ENCODE results near the gene TMCC1. TPM values are rescaled to one million over a fixed set of nuclear protein-coding genes. Genes with fewer than 3 reads are reported as not detected.
"Not testable (repeated sequence)": the region's sequence is repeated elsewhere in the genome, so short reads cannot be mapped to it uniquely, and the experiment has no call there.

TMCC1 gene
- polyA plus RNA-seq, 3 donors = 22.8 to 24.6 (median 23.5) TPM

DNA sequence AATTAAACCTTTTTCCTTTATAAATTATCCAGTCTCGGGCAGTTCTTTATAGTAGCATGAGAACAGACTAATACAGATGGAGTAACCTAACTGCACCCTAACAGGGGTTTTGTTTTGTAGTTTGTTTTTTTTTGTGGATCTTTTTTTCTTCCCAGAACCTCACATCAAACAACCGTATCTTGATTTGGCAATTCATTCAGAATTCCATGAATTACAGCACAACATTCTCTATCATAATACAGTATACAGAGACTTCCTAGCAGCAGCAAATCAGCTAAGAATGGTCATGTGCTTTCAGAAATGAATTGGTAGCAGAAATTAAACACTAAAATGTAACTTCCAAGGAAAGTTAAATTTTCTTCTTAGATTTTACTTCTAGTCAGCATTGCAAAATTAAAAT lies 114.6 kb downstream of the TMCC1 start:
- no peak for DNase-seq (ENCODE audit: low read depth in 3 of 3, low spot score in 2 of 3)

DNA sequence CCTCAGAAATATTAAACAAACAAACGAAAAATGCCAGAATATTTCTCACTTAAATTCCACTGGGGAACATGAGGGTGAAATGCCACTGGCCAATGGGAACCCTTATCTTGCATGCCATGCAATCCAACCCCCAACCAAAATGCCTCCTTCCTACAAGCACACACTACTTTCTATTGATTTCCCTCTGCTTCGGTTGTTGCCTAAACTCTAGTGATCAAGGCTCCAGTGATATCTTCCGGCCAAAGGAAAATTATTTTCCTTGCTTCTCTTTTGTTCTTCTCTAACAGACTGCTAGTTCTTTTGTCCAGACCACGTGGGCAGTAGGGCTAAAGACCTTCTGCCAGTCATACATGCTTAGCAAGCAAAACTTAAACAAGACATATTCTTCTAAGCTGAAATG lies 115.7 kb downstream of the TMCC1 start:
- no peak for DNase-seq (ENCODE audit: low read depth in 3 of 3, low spot score in 2 of 3)

DNA sequence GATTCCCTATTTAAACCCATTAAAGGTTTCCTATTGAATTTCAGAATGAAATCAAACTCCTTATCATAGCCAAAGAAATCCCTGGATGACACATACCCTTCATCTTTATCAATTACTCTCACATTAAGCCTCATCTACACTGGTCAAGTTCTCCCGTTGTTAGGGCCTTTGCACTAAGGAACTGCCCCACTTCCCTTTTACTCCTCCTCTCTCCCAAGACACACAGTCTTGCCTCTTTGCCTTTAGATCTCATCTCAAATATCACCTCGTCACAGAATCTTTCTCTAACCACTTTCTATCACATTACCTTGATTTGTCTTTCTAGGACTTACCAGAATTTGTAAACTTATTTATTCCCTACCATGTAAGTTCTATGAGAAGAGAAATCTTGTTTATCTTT lies 117.6 kb downstream of the TMCC1 start:
- no peak for DNase-seq (ENCODE audit: low read depth in 3 of 3, low spot score in 2 of 3)

DNA sequence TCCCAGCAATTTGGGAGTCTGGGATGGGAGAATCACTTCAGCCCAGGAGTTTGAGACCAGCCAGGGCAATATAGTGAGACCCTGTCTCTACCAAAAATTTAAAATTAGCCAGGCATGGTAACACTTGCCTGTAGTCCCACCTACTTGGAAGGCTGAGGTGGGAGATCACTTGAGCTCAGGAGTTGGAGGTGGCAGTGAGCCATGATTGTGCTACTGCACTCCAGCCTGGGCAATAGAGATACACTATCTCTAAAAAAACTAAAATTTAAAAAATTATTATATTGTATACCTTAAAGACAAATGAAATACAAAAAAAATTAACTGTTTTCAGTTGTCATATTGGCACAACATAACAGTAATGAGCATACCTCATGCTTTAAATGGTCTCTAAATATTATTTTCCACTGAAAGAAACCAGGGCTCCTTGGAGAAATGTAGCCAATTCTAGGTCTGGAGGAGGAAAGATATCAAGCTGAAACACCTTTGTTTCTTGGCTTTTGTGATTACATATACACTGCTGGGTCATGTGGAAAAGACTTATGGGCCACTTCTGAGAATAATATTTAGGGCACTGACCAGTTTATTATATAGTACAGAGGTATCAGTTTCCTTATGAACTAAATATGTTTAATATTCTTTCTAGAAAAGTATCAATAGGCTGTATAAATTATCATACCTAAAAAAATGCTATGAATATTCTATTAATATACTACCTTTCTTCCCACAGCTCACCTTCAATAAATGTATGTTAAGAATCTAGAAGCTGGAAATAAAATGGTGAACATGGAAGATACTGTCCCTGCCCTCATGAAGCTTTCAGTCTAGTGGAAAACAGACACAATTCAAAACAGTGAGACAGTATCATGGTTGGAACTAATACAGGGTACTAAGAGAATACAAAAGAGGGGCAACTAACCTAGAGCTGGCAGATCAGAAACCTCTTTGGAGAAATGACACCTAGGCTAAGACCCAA lies 119.5 kb downstream of the TMCC1 start:
- no peak for DNase-seq (ENCODE audit: low read depth in 3 of 3, low spot score in 2 of 3)

DNA sequence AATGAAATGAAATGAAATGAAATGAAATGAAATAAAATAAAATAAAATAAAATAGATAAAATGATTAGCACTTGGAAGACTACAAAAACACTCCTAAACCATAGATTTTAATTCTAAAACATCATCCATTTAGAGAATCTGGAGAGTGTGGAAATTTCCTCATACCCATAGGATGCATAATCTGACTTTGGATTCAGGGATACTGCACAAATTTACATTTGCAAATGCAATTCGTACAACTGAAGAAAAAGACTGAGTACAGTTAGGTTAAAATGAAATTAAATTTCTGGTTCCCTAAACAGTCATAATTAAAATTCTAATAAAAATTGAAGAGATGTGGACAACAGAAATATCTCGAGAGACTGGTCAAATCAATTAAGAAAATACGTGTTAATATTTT lies 122.9 kb downstream of the TMCC1 start:
- DNase-seq (ENCODE audit: low read depth in 3 of 3, low spot score in 2 of 3) = no peak

DNA sequence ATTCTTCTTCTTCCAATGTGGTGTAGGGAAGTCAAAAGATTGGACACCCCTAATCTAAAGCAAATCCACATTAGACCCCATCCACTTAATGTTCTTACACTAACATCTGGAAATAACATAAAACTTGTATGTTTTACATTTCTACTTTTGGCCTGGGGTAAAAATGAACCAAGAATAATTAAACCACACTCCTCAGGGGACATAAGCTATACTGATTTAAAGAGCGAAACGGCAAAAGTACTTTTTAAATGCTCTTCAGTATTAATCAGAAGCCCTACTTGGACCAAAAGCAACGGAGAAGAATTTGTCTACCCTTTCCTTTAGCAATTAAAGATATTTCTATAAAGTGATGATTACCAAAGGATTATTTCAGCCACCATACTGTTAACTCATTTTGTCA lies 123.9 kb downstream of the TMCC1 start:
- DNase-seq (ENCODE audit: low read depth in 3 of 3, low spot score in 2 of 3) = no peak

DNA sequence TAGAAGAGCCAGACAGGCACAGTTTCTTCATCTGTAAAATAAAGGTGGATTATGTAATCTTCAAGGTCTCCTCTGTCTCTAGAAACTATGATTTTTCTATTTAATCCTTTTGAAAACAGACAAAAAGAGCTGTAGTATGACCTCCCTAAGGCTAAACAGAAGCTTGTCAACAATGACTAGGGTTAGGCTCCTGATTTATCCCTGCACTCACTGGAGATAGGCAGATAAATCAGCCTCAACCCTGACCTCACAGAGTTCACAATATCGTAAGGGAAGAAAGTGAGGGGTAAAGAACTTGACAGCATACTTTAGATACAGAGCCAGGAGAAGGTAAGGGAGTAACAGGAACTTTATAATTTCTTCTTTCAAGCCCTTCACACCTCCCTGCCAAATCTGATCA lies 124.8 kb downstream of the TMCC1 start:
- no peak for DNase-seq (ENCODE audit: low read depth in 3 of 3, low spot score in 2 of 3)

DNA sequence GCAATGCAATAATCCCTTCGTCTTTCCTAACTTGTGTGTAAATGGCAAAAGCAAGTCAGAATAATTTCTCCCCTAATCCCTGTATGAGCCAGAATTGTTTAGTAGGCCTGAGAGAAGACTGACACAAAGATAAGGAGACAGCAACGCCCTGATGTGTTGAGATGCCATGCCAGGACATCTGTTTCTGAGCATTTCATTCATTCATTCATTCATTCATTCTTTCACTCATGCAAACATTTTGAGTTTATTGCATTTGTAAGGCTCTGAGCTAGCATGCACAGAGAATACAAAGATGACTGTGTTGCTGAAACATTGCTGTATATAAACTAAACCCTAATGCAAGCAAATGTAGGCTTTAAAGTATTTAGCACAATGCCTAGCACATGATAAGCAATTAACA lies 127.4 kb downstream of the TMCC1 start:
- no peak for DNase-seq (ENCODE audit: low read depth in 3 of 3, low spot score in 2 of 3)

DNA sequence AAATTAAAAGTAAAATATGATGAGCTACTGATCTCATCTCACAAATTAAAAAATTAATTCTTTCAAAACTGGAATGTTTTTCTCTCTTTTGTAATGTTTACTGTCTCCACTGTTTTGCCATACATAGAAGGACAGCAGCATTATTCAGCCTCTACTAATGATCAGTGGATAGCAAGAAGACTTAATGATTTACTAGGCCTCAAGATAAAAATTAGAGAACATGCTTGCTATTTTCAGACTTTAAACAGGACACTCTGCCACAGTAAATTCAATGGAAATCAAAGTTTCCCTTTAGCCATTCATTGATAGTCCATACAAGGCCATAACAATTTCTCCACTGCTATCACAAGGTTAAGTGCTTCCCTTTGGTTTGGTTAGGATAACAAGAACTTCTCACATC lies 129.4 kb downstream of the TMCC1 start:
- no peak for DNase-seq (ENCODE audit: low read depth in 3 of 3, low spot score in 2 of 3)

DNA sequence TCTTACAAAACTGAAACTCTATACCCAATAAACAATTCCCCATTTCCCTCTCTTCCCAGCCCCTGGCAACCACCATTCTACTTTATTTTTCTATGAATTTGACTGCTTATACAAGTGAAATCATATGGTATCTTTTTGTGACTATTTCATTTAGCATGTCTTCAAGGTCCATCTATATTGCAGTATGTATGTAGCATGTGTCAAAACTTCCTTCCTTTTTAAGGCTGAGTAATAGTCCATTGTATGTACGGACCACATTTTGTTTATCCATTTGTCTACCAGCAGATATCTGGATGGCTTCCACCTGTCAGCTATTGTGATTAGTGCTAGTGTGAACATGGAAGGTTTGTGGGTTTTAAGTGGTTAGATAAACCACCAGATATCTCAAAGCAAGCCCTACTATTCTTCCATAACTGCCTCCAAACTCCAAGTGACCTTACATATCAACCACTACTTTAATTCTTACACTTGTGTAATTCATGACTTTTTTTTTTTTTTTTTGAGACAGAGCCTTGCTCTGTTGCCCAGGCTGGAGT lies 134.7 kb downstream of the TMCC1 start:
- DNase-seq (ENCODE audit: low read depth in 3 of 3, low spot score in 2 of 3) = no peak

DNA sequence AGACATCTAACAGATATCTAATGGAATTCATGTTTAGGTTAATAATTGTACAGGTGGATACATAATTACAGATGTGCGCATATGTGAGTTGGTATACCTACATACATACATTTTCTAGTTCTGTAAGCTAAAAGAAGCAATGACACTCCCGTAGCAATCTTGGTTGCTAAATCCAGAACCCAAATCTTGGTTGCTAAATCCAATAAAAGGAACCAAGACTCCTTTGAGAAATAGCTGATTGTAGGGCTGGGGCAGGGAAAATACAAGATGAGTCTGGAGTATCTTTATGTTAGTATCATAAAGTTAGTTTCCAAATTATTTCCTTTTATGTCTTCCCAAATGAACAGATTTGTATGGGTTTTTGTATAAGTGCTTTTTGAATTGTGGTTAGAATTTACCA lies 135.2 kb downstream of the TMCC1 start:
- DNase-seq (ENCODE audit: low read depth in 3 of 3, low spot score in 2 of 3) = no peak

DNA sequence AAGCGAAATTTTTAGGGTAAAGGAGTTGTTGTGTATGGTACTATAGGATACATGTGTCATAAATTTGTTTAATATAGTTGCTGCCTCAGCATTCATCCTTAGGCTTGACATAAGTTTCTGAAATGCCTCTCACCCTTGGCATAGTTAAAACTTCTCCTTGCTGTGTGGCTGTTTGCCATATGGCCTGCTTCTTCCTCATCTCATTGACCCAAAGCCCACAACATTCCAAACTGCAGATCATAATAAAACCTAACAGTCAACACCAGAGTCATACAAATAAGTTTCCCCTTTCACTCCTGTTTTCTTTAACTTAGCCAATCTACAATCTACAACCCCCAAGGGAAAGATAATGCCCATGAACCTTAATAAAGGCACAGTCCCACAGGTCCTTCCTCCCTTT lies 136.6 kb downstream of the TMCC1 start:
- DNase-seq (ENCODE audit: low read depth in 3 of 3, low spot score in 2 of 3) = no peak

DNA sequence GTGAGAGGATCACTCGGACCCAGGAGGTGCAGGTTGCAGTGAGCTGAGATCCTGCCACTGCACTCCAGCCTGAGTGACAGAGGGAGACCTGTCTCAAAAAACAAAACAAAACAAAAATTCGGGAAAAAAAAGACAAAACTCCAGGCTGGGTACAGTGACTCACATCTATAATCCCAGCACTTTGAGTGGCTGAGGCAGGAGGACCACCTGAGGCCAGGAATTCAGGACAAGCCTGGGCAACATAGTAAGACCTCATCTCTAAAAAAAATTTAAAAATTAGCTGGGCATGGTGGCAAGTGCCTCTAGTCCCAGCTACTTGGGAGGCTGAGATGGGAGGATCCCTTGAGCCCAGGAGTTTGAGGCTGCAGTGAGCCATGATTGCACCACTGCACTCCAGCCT lies 142.4 kb downstream of the TMCC1 start:
- DNase-seq (ENCODE audit: low read depth in 3 of 3, low spot score in 2 of 3) = not testable (repeated sequence)

DNA sequence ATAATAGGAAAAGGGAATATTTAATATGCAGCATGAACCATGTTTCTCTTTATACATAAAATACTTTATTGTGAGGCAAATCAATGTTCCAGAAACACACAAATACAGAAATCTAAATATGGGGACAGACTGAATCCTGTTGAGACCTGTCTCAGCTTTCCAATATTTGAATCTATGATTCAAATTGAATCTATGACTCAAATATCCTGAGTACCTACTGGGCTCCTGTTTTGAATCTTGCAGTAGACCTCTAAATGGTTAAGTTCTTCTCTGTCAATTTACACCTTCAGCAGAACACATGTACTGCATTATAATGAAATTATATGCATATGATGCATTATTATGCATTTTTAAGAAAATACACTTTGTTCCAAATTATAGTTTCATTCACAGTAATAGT lies 143.8 kb downstream of the TMCC1 start:
- DNase-seq (ENCODE audit: low read depth in 3 of 3, low spot score in 2 of 3) = no peak

DNA sequence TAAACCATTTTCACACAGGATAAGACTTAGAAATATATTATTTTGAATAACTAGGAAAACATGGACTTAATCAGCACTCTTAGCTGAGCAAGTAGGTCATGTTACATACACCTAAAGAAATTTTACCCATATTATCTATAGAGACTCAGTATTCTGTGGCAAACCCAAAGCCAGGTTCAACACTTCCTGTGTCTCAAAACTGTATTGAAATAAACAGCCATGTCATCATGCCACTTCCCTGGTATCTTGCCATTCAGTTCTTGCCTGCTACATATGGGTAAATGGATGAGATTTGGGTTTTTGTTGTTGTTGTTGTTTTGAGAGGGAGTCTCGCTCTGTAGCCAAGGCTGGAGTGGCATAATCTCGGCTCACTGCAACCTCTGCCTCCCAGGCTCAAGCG lies 145.5 kb downstream of the TMCC1 start:
- no peak for DNase-seq (ENCODE audit: low read depth in 3 of 3, low spot score in 2 of 3)

DNA sequence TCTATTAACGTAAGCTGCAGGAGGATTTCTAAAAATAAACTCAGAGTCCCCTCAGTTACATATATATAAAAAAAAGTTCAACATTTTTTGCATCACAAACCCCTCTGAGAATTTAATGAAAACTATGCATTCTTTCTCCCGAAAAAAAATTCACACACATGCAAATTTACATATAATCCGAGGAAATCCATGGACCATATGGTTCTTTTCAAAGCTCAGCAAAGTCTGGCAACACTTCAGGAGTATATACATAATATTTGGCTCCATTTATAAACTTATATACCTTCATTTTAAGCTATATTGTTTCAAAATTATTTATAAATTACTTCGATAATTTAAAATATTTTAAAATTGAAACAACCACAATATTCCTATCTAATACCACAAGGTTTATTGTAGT lies 146.4 kb downstream of the TMCC1 start:
- no peak for DNase-seq (ENCODE audit: low read depth in 3 of 3, low spot score in 2 of 3)

DNA sequence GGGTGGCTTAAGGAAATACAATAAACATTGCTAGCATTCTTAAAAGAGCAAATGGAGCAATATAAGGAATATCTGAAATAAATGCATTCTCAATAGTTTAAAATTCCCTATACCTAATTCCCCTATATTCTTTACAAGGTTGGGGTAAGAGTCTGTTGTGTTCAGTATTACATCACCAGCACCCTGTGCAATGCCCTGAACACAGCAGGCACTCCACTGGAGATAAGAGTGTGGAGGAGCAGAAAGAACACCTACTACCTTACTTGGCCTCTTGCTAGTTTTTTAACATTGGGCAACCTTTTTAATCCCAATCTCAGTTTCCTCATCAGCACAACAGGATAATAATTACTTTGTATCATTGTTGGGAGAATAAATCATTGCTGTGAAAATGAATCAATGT lies 146.9 kb downstream of the TMCC1 start:
- no peak for DNase-seq (ENCODE audit: low read depth in 3 of 3, low spot score in 2 of 3)

DNA sequence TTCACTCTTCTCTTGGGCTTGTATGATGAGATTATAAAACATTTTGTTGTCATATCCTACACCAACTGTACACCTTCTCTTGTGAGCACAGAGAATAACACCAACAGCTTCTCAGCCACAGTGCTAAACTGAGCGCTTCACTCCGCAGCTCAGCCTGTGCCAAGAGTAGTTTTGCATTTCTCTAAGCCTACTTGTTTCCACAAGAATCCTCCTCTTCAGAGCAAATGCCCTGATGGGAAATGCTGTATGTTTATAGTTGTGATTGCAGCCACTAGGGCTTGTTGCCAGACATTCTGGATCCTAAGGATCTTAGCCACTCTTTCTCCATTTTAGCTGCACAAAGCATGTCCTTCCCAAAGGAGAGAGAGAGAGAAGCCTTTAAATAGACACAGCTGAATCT lies 148.3 kb downstream of the TMCC1 start:
- no peak for DNase-seq (ENCODE audit: low read depth in 3 of 3, low spot score in 2 of 3)

DNA sequence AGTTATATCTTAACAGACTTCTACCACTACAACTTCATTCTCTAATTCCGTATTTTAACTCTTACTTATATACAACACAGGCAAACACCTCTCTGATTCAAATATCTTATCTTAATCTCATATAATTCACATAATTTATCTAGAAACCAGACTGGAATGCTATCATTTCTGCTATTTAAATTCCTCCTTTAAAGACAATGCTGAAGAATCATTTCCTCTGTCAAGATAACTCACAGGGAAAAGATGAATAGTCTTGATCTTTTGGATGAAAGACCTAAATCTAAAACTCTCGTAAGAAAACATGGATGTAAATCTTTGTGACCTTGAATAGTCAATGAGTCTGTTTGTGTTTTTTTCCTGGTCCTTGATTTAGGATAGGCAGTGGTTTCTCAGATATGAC lies 151.7 kb downstream of the TMCC1 start:
- DNase-seq (ENCODE audit: low read depth in 3 of 3, low spot score in 2 of 3) = no peak

DNA sequence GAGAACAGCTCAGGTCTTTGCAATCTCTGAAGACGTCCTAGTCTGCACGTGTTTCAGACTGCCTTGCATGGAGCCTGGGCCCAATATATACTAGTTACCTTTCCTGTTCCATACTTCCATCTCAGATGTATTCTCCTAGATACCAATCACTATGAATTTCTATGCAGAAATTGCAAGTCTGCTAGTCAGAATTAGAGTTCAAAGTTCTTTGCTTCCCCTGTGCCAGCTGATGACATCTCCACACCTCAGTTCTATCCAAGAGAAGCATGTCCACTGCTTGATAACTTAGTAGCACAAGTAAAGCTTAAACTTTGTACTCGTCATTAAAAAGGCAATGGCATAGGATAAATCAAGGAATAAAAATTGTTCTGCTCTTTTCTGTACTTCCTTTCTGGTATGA lies 153.4 kb downstream of the TMCC1 start:
- DNase-seq (ENCODE audit: low read depth in 3 of 3, low spot score in 2 of 3) = no peak

DNA sequence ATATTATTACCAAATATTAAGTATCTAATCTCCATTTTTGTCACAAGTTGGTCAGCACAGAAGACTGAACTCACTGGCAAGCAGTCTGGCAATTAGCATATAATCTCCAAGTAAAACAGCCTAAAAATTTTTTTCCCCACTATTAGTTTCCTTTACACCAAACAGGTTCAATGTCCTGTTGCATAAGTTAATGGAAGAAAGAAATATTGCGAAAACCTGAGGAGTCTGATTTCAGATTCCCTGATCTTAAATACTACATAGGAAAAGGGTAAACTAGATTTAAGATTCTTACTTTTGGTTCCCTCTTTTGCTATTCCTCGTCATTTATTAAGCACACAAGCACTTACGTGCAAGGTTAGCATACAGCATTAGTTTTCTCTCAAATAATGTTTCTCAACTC lies 153.9 kb downstream of the TMCC1 start:
- DNase-seq (ENCODE audit: low read depth in 3 of 3, low spot score in 2 of 3) = no peak

DNA sequence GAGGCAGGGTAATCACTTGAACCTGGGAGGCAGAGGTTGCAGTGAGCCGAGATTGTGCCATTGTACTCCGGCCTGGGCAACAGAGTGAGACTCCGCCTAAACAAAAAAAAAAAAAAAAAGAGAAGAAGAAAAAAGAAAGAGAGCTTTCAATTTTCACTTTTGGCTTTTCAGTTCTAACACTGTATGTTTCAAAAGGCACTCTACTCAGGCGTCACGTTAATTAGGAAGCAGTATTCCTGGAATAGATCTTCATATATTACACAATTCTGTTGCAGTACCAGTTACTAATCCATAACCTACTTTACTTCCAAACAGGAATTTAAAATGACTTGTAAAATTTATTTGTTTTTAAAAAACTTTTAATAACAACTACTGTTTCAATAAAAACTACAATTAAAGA lies 155.3 kb downstream of the TMCC1 start:
- DNase-seq (ENCODE audit: low read depth in 3 of 3, low spot score in 2 of 3) = no peak

DNA sequence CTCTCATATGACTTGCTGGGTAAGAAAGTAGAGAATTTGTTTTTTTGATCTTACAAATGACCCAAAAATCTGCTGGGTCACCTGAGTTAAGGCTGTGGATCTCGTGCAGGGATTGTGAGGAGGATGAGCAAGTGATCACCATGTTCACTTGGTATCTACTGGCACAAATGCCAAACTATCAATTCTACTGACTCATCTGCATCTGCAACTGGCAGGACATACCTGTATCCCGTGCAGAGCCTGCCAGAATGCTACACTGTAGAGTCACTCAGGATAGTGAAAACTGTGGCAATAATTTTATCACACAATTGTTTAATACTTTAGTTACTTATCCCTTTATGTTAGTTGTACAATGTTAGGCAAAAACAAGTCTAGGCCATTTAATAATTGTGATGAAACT lies 157.4 kb downstream of the TMCC1 start:
- no peak for DNase-seq (ENCODE audit: low read depth in 3 of 3, low spot score in 2 of 3)

Measured in right renal cortex interstitium (tissue), 3 donors.